Natural killer cell (primary cell): ENCODE measurements around the gene PCDHGA5. TPM values are rescaled to one million over a fixed set of nuclear protein-coding genes. Genes with fewer than 3 reads are reported as not detected.

Experiments used
- ATAC-seq, 3 donors: fragments of 150-1000 bp in 2 of 3; fragments of 200-7000 bp in 1 of 3; cut with Tn5 transposase; 1 replicate in 1 of 3; 2 replicates in 2 of 3; pipeline ENCODE4 v1.10.0; 2021; ENCODE audit warnings: mild to moderate bottlenecking in 2 of 3, moderate library complexity in 2 of 3
- DNase-seq, 2 donors: peaks; one replicate each; pipeline versions ENCODE4 v3.0.0 to v3.0.0-alpha.2; 2013 to 2021; ENCODE audit warnings: mixed read lengths in 1 of 2
- H3K27ac ChIP-seq: one replicate; pipeline ENCODE4 v1.5.1; 2013; ENCODE audit warnings: mild to moderate bottlenecking, low read length
- H3K27me3 ChIP-seq: one replicate; pipeline ENCODE4 v1.6.1; 2013; ENCODE audit warnings: low read length; ENCODE audit not compliant: control insufficient read depth, insufficient read depth
- H3K36me3 ChIP-seq: one replicate; pipeline ENCODE4 v1.6.1; 2013; ENCODE audit warnings: low read length; ENCODE audit not compliant: control insufficient read depth, insufficient read depth
- H3K4me1 ChIP-seq: one replicate; pipeline ENCODE4 v1.6.1; 2013; ENCODE audit warnings: low read length; ENCODE audit not compliant: control insufficient read depth, insufficient read depth
- H3K4me3 ChIP-seq: one replicate; pipeline ENCODE4 v1.5.1; 2013; ENCODE audit warnings: low read length
- H3K9me3 ChIP-seq: one replicate; pipeline ENCODE4 v1.6.1; 2013; ENCODE audit warnings: low read length; ENCODE audit not compliant: control insufficient read depth, insufficient read depth
- H3K27ac Mint-ChIP-seq, 2 donors: one replicate each; pipeline ENCODE4 v1.8.0; 2022; ENCODE audit warnings: mild to moderate bottlenecking in 2 of 2, mixed read lengths in 2 of 2, moderate library complexity in 1 of 2
- H3K27me3 Mint-ChIP-seq, 2 donors: one replicate each; pipeline ENCODE4 v1.8.0; 2022; ENCODE audit warnings: low read depth in 2 of 2, mixed read lengths in 2 of 2
- H3K36me3 Mint-ChIP-seq: one replicate; pipeline ENCODE4 v1.8.0; 2022; ENCODE audit warnings: mixed read lengths
- H3K4me1 Mint-ChIP-seq, 2 donors: one replicate each; pipeline ENCODE4 v1.8.0; 2022; ENCODE audit warnings: mixed read lengths in 2 of 2
- H3K4me3 Mint-ChIP-seq: one replicate; pipeline ENCODE4 v1.8.0; 2022; ENCODE audit warnings: mild to moderate bottlenecking, moderate library complexity, mixed read lengths
- H3K9me3 Mint-ChIP-seq, 2 donors: one replicate each; pipeline ENCODE4 v1.8.0; 2022; ENCODE audit warnings: mixed read lengths in 2 of 2
- WGBS: methylation state at CpG from one replicate; pipeline ENCODE4 v1.1.7; 2013; ENCODE audit warnings: missing lambda C conversion rate; ENCODE audit not compliant: insufficient coverage; 5-methylcytosine and 5-hydroxymethylcytosine counted together
- intact Hi-C: fragments of 100-400 bp; cut with micrococcal nuclease; formaldehyde crosslinking; loops from one replicate; pipeline ENCODE4 v1.14.2; 2022
- total RNA-seq, 4 donors: library from RNA; stranded (reverse); fragments of 120-200 nt in 1 of 4; gene quantifications; one replicate each; pipeline versions ENCODE4 v1.2.3 to v1.2.4, GENCODE V29; 2013 to 2022
- TF ChIP-seq, protein P1 (sequence below): fragments of 200-600 bp; IDR thresholded peaks from one replicate; pipeline ENCODE4 v1.8.0; 2022; ENCODE audit warnings: antibody characterized with exemption

Gene PCDHGA5
- total RNA-seq, 3 donors from 2014 or later (not counting 1 experiment from before 2014, with no cell fraction given), result 0.12 to 0.30 (median 0.20) TPM

DNA sequence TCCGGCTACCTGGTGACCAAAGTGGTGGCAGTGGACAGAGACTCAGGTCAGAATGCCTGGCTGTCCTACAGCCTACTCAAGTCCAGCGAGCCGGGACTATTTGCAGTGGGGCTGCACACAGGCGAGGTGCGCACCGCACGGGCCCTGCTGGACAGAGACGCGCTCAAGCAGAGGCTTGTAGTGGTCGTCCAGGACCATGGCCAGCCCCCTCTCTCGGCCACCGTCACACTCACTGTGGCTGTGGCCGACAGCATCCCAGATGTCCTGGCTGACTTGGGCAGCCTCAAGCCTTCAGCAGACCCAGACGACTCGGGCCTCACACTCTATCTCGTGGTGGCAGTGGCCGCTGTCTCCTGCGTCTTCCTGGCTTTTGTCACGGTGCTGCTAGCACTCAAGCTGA lies 7.0 kb upstream of the PCDHGA5 start:
- Histone ChIP-seq H3K4me3 (no peak overlapping the region), H3K4me1 (peaks cover 5% of the 10 kb centered on the region), H3K36me3 (no peaks in the 10 kb centered on the region), H3K27me3 (peaks cover 51% of the 10 kb centered on the region), H3K27ac (no peak overlapping the region), H3K9me3 (peaks cover 32% of the 10 kb centered on the region)
- Mint-ChIP-seq H3K9me3 (peaks cover 0 to 3% of the 10 kb centered on the region in 2 donors), H3K4me1 (peaks cover 5% of the 10 kb centered on the region in 2 donors), H3K4me3 (no peak overlapping the region), H3K36me3 (peaks cover 36% of the 10 kb centered on the region), H3K27ac (no peak overlapping the region), H3K27me3 (peaks cover 51 to 81% of the 10 kb centered on the region in 2 donors)
- intact Hi-C loops, result no loop called here
- TF ChIP-seq, protein P1, sequence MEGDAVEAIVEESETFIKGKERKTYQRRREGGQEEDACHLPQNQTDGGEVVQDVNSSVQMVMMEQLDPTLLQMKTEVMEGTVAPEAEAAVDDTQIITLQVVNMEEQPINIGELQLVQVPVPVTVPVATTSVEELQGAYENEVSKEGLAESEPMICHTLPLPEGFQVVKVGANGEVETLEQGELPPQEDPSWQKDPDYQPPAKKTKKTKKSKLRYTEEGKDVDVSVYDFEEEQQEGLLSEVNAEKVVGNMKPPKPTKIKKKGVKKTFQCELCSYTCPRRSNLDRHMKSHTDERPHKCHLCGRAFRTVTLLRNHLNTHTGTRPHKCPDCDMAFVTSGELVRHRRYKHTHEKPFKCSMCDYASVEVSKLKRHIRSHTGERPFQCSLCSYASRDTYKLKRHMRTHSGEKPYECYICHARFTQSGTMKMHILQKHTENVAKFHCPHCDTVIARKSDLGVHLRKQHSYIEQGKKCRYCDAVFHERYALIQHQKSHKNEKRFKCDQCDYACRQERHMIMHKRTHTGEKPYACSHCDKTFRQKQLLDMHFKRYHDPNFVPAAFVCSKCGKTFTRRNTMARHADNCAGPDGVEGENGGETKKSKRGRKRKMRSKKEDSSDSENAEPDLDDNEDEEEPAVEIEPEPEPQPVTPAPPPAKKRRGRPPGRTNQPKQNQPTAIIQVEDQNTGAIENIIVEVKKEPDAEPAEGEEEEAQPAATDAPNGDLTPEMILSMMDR, result no peak
- WGBS, result 51% methylated on average over 19 of the region's 19 CpGs
- DNase-seq (no peak), ATAC-seq (no peak)

DNA sequence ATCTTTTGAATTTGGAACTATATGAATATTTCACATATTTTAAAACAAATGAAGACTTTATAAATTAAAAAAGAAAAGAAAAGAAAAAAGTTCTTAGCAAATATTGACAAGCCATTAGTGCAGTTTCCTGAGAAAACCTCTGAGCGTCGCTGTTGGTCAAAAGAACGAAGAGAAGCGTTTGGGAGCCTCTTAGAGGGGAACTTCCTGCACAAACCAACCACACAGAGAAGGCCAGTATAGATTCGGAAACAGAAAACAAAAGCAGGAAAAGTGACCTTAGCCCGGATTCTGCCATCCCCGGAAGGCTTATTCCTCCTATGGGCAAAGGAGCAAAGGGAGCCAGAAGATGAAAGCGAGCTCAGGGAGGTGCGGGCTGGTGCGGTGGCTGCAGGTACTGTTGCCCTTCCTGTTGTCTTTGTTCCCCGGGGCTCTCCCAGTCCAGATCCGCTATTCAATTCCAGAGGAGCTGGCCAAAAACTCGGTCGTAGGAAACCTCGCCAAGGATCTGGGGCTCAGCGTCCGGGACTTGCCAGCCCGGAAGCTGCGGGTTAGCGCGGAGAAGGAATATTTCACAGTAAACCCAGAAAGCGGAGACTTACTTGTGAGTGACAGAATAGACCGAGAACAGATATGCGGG lies 4.1 kb upstream of the PCDHGA5 start, which contains the start of gene PCDHGB2:
Gene PCDHGB2, plus strand, starts transcription at position 205 of the 637 bp plus-strand sequence. Its CDS starts 142 bp downstream, at position 347.
- TF ChIP-seq, protein P1, result peak; percentile 36
- Histone ChIP-seq H3K9me3 (peaks cover 35% of the 10 kb centered on the region), H3K4me3 (peak within 1 kb of the TSS; percentile 26), H3K36me3 (no peaks in the 10 kb centered on the region), H3K27me3 (peaks cover 62% of the 10 kb centered on the region), H3K27ac (no peak within 1 kb of the TSS), H3K4me1 (peaks cover 4% of the 10 kb centered on the region)
- H3K4me1 Mint-ChIP-seq, result peaks cover 5% of the 10 kb centered on the region in 2 donors
- H3K9me3 Mint-ChIP-seq, result peaks cover 4 to 10% of the 10 kb centered on the region in 2 donors
- DNase-seq (peak in 1 of 2 donors; percentile 61), ATAC-seq (peak in 2 of 3 donors; percentile 56 to 69)
- H3K27ac Mint-ChIP-seq, result peak within 1 kb of the TSS; percentile 5 to 62
- peak within 1 kb of the TSS; percentile 89 for H3K4me3 Mint-ChIP-seq
- intact Hi-C loops, result no loop called here
- WGBS, result 26% methylated on average over 24 of the region's 24 CpGs
- peaks cover 35% of the 10 kb centered on the region for H3K36me3 Mint-ChIP-seq
- peaks cover 57 to 77% of the 10 kb centered on the region in 2 donors for H3K27me3 Mint-ChIP-seq

DNA sequence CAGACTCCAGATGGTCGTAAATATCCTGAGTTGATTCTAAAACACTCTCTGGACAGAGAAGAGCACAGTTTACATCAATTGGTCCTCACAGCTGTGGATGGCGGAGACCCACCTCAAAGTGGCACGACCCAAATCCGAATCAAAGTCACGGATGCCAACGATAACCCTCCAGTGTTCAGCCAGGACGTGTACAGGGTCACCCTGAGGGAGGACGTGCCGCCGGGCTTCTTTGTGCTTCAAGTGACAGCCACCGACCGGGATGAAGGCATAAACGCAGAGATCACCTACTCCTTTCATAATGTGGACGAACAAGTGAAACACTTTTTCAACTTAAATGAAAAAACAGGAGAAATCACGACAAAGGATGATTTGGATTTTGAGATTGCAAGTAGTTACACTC lies 3.3 kb upstream of the PCDHGA5 start:
- 46% methylated on average over 13 of the region's 15 CpGs for WGBS
- no peak for DNase-seq
- H3K36me3 Mint-ChIP-seq, result peaks cover 43% of the 10 kb centered on the region
- ATAC-seq, result no peak
- intact Hi-C loops, result no loop called here
- H3K27ac ChIP-seq, result no peak overlapping the region
- H3K4me3 ChIP-seq, result no peak overlapping the region
- peaks cover 4 to 10% of the 10 kb centered on the region in 2 donors for H3K9me3 Mint-ChIP-seq
- H3K4me1 ChIP-seq, result no peaks in the 10 kb centered on the region
- H3K27me3 ChIP-seq, result peaks cover 63% of the 10 kb centered on the region
- no peak overlapping the region for H3K4me3 Mint-ChIP-seq
- peaks cover 40% of the 10 kb centered on the region for H3K9me3 ChIP-seq
- no peaks in the 10 kb centered on the region for H3K36me3 ChIP-seq
- H3K4me1 Mint-ChIP-seq, result peaks cover 5% of the 10 kb centered on the region in 2 donors
- TF ChIP-seq, protein P1, result no peak
- H3K27ac Mint-ChIP-seq, result no peak overlapping the region
- peaks cover 59 to 80% of the 10 kb centered on the region in 2 donors for H3K27me3 Mint-ChIP-seq
